K562 (cell line): Measurements from ENCODE around the gene GNAT3. TPM values are rescaled to one million over a fixed set of nuclear protein-coding genes. Genes with fewer than 3 reads are reported as not detected.

Source experiments
- ATAC-seq: fragments of 200-7000 bp; cut with Tn5 transposase; 3 replicates; pipeline ENCODE4 v1.9.1; 2020; ENCODE audit warnings: moderate library complexity
- BruUV-seq: library from RNA; stranded (reverse); fragments of 400-500 nt; replicated peaks from 2 replicates; lab custom pipeline; 2021; lab: Mats Ljungman, UMichigan
- CTCF ChIA-PET: fragments of 300-600 bp; formaldehyde crosslinking; extraction: SDS; loops from one replicate; lab custom pipeline; 2021; ENCODE audit warnings: low intra/inter-chr PET ratio; lab: Yijun Ruan, JAX
- POLR2A ChIA-PET: fragments of 300-600, 350-650 bp; sonication (Branson Sonifier 250); formaldehyde crosslinking; extraction: SDS; loops from one replicate; lab custom pipeline; 2021; ENCODE audit warnings: antibody characterized with exemption, inconsistent platforms; lab: Yijun Ruan, JAX
- DNase-seq, 4 experiments: peaks; one replicate each; pipeline versions ENCODE4 v3.0.0 to v3.0.0-alpha.2; 2011 to 2018; ENCODE audit warnings: low spot score in 3 of 4, mixed read lengths in 3 of 4; ENCODE audit errors: extremely low read depth in 1 of 4
- FAIRE-seq: peaks from 2 replicates; lab custom pipeline; 2011; peaks lifted over from hg19 to GRCh38; lab: Jason Lieb, UNC
- H2AFZ ChIP-seq: 2 replicates; pipeline ENCODE4 v1.6.0; 2011; ENCODE audit warnings: low read depth, low read length, control low read depth, inconsistent platforms
- H3K27ac ChIP-seq: fragments of 200-600 bp; 3 replicates; pipeline ENCODE4 v1.8.0; 2011; ENCODE audit warnings: low read depth, mild to moderate bottlenecking, control low read depth, inconsistent platforms, low read length, moderate library complexity, mixed read lengths; ENCODE audit errors: extremely low read depth
- H3K27me3 ChIP-seq, 2 experiments: fragments of 300-600 bp in 1 of 2; 2 replicates in 1 of 2; 3 replicates in 1 of 2; pipeline versions ENCODE4 v1.6.0 to v1.8.0; 2011; ENCODE audit warnings: inconsistent platforms in 2 of 2, low read length in 2 of 2, mild to moderate bottlenecking in 1 of 2, mixed read lengths in 1 of 2, moderate library complexity in 1 of 2; ENCODE audit not compliant: control insufficient read depth in 2 of 2, insufficient read depth in 2 of 2
- H3K36me3 ChIP-seq: fragments of 300-600 bp; 3 replicates; pipeline ENCODE4 v1.8.0; 2011; ENCODE audit warnings: mild to moderate bottlenecking, low read length, inconsistent platforms; ENCODE audit not compliant: control insufficient read depth, insufficient read depth
- H3K4me1 ChIP-seq, 2 experiments: fragments of 200-600 bp in 1 of 2; replicated peaks in 1 of 2; 2 replicates in 1 of 2; 3 replicates in 1 of 2; pipeline versions ENCODE4 v1.5.1 to v1.8.0; 2011; ENCODE audit warnings: inconsistent platforms in 2 of 2, low read length in 2 of 2, mild to moderate bottlenecking in 1 of 2, mixed read lengths in 1 of 2, moderate library complexity in 1 of 2; ENCODE audit not compliant: control insufficient read depth in 2 of 2, insufficient read depth in 2 of 2
- H3K4me2 ChIP-seq: 2 replicates; pipeline ENCODE4 v1.6.1; 2011; ENCODE audit warnings: low read length, control low read depth, inconsistent platforms, mixed read lengths; ENCODE audit not compliant: insufficient read depth
- H3K4me3 ChIP-seq: fragments of 200-600 bp; sonication (generic), shearing (Covaris generic); 2 replicates; pipeline ENCODE4 v1.5.1; 2016; ENCODE audit warnings: control low read depth, inconsistent platforms
- H3K79me2 ChIP-seq: fragments of 200-600 bp; 3 replicates; pipeline ENCODE4 v1.8.0; 2011; ENCODE audit warnings: low read length, inconsistent platforms; ENCODE audit not compliant: control insufficient read depth, insufficient read depth
- H3K9ac ChIP-seq, 2 experiments: 2 replicates each; pipeline versions ENCODE4 v1.6.0 to v1.6.1; 2011; ENCODE audit warnings: low read depth in 2 of 2, low read length in 2 of 2, control low read depth in 1 of 2, inconsistent platforms in 1 of 2, mild to moderate bottlenecking in 1 of 2, mixed read lengths in 1 of 2; ENCODE audit not compliant: insufficient read depth in 1 of 2
- H3K9me1 ChIP-seq: one replicate; pipeline ENCODE4 v1.6.0; 2011; ENCODE audit warnings: inconsistent platforms, mild to moderate bottlenecking, low read length, moderate library complexity; ENCODE audit not compliant: control insufficient read depth, insufficient read depth
- H3K9me3 ChIP-seq: replicated peaks from 2 replicates; pipeline ENCODE4 v1.5.1; 2011; ENCODE audit warnings: low read depth, low read length, inconsistent platforms; ENCODE audit not compliant: control insufficient read depth, insufficient read depth
- H4K20me1 ChIP-seq: replicated peaks from 2 replicates; pipeline ENCODE4 v1.6.1; 2011; ENCODE audit warnings: low read length, inconsistent platforms, mixed read lengths; ENCODE audit not compliant: control insufficient read depth, insufficient read depth
- HDAC6 ChIP-seq: IDR thresholded peaks from 2 replicates; pipeline ENCODE4 v1.6.1; 2012; ENCODE audit warnings: low read depth, mild to moderate bottlenecking, control low read depth, inconsistent platforms, low read length, moderate library complexity
- POLR2AphosphoS5 ChIP-seq: IDR thresholded peaks from 2 replicates; pipeline ENCODE4 v1.6.1; 2011; ENCODE audit warnings: mild to moderate bottlenecking, low read depth, low read length, moderate library complexity; ENCODE audit not compliant: control insufficient read depth, insufficient read depth
- SUPT5H ChIP-seq: fragments of 450-650 bp; IDR thresholded peaks from 2 replicates; pipeline ENCODE4 v1.6.1; 2016
- WHSC1 ChIP-seq: IDR thresholded peaks from one replicate; pipeline ENCODE4 v1.6.1; 2012; ENCODE audit warnings: low read length, control low read depth, inconsistent platforms
- ZNF764 ChIP-seq: fragments of 250-450 bp; sonication (Bioruptor Pico); IDR thresholded peaks from 2 replicates; pipeline ENCODE4 v1.4.0; 2020; ENCODE audit warnings: low read depth, mild to moderate bottlenecking, moderate library complexity
- WGBS: fragments of 100-300 bp; shearing (Covaris generic); methylation state at CpG from one replicate; pipeline ENCODE4 v1.1.6; 2016; ENCODE audit warnings: low coverage, mixed read lengths; ENCODE audit not compliant: insufficient coverage; ENCODE audit errors: missing lambda C conversion rate; 5-methylcytosine and 5-hydroxymethylcytosine counted together
- in situ Hi-C: fragments of 300-500 bp; cut with MboI; formaldehyde crosslinking; loops from 4 replicates; pipeline ENCODE4 v1.15.0; 2018; ENCODE audit warnings: inconsistent platforms, mixed read lengths
- intact Hi-C: fragments of 100-400 bp; cut with micrococcal nuclease; formaldehyde crosslinking; loops from 2 replicates; pipeline ENCODE4 v1.14.2; 2022
- polyA plus RNA-seq, 8 experiments: library from polyadenylated mRNA; depleted of rRNA in 4 of 8; stranded (reverse) in 5 of 8; unstranded in 3 of 8; fragments of >200 nt; fragmentation: Nextera tagmentation in 2 of 8; fragmentation: Illumina TruSeq in 1 of 8; extraction: Ambion mirVana in 2 of 8; extraction: Trizol in 1 of 8; gene quantifications; 2 replicates each; pipeline versions ENCODE4 v1.2.1 to v1.2.3, GENCODE V29; 2011 to 2014; ENCODE audit warnings: inconsistent platforms in 1 of 8, missing spikeins in 1 of 8
- total RNA-seq, 7 experiments: library from RNA; depleted of rRNA in 6 of 7; stranded (reverse); fragments of >200 nt in 6 of 7; fragmentation: Illumina TruSeq in 2 of 7; extraction: Trizol in 2 of 7; gene quantifications; 2 replicates each; pipeline versions ENCODE4 v1.2.1 to v1.2.3, GENCODE V29; 2011 to 2021; ENCODE audit warnings: low replicate concordance in 1 of 7
- TF ChIP-seq, protein P1 (sequence below): fragments of 250-450 bp; sonication (Bioruptor Pico); IDR thresholded peaks from 2 replicates; pipeline ENCODE4 v1.8.0; 2022; ENCODE audit warnings: inconsistent platforms, mild to moderate bottlenecking, moderate library complexity, borderline replicate concordance

Gene GNAT3
- total and polyA plus RNA-seq, 9 of the 15 experiments (the other 6 are each of a cell fraction or from before 2014, with no cell fraction given): not detected

DNA sequence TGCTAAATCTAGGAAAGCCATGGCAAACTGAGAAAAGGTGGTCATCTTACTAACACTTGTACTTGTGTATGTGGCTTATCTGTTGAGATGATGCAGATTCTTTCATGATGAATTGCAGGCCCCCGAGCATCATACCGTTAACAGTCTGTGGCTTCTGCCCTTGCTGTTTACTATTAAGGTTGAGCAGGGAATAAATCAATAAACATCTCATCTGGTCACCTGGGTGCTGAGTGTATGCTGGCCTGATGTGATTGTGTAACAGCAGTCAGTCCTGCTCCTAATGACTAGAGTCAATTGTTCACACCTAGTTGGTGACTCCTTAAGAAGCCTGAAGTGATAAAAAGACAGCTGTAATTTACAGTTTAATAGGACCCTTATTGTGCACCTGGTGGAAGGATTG lies 8.3 kb upstream of the GNAT3 start:
- Histone ChIP-seq H3K9me1 (no peaks in the 10 kb centered on the region), H3K4me2 (no peak overlapping the region), H3K36me3 (no peaks in the 10 kb centered on the region), H2AFZ (no peak overlapping the region), H4K20me1 (no peaks in the 10 kb centered on the region), H3K9me3 (no peaks in the 10 kb centered on the region), H3K27me3 (no peaks in the 10 kb centered on the region), H3K4me3 (no peak overlapping the region), H3K9ac (no peak overlapping the region), H3K27ac (no peak overlapping the region), H3K4me1 (no peaks in the 10 kb centered on the region), H3K79me2 (no peaks in the 10 kb centered on the region)
- no TSS peak for BruUV-seq
- ATAC-seq: no peak
- POLR2A ChIA-PET: no interaction called here
- 6% methylated on average over 2 of the region's 2 CpGs for WGBS
- CTCF ChIA-PET: no interaction called here
- no peak for FAIRE-seq
- DNase-seq: no peak
- TF ChIP-seq, protein P1, sequence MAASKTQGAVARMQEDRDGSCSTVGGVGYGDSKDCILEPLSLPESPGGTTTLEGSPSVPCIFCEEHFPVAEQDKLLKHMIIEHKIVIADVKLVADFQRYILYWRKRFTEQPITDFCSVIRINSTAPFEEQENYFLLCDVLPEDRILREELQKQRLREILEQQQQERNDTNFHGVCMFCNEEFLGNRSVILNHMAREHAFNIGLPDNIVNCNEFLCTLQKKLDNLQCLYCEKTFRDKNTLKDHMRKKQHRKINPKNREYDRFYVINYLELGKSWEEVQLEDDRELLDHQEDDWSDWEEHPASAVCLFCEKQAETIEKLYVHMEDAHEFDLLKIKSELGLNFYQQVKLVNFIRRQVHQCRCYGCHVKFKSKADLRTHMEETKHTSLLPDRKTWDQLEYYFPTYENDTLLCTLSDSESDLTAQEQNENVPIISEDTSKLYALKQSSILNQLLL (CRISPR knock-in tag): no peak
- TF ChIP-seq HDAC6 (no peak), WHSC1 (no peak), SUPT5H (no peak), POLR2AphosphoS5 (no peak), ZNF764 (CRISPR knock-in tag) (no peak)
- in situ Hi-C loops (no loop called here), intact Hi-C loops (no loop called here)
